ENCODE results near the gene UBE3A. TPM values are rescaled to one million over a fixed set of nuclear protein-coding genes. Genes with fewer than 3 reads are reported as not detected.

Gene UBE3A
- total RNA-seq, 1 donor from 2014 or later, result 60.8 TPM

GRCh38 chr15:25474251-25474650 is 35.4 kb upstream of the UBE3A start:
- H3K4me3 ChIP-seq (ENCODE audit: low read depth, low read length), result no peak overlapping the region
- TF ChIP-seq CTCF (conservative IDR thresholded peaks at IDR 0.05; ENCODE audit: low read depth, low read length), result no peak
- DNase-seq (ENCODE audit: low read depth), result no peak

GRCh38 chr15:25470230-25470629 is 31.4 kb upstream of the UBE3A start:
- no peak for DNase-seq (ENCODE audit: low read depth)
- H3K4me3 ChIP-seq (ENCODE audit: low read depth, low read length), result no peak overlapping the region
- TF ChIP-seq CTCF (conservative IDR thresholded peaks at IDR 0.05; ENCODE audit: low read depth, low read length), result no peak

GRCh38 chr15:25469377-25469776 is 30.6 kb upstream of the UBE3A start:
- TF ChIP-seq CTCF (conservative IDR thresholded peaks at IDR 0.05; ENCODE audit: low read depth, low read length), result no peak
- no peak overlapping the region for H3K4me3 ChIP-seq (ENCODE audit: low read depth, low read length)
- no peak for DNase-seq (ENCODE audit: low read depth)

GRCh38 chr15:25468611-25469010 is 29.8 kb upstream of the UBE3A start:
- DNase-seq (ENCODE audit: low read depth), result no peak
- H3K4me3 ChIP-seq (ENCODE audit: low read depth, low read length), result no peak overlapping the region
- TF ChIP-seq CTCF (conservative IDR thresholded peaks at IDR 0.05; ENCODE audit: low read depth, low read length), result no peak

GRCh38 chr15:25465835-25466234 is 27.0 kb upstream of the UBE3A start:
- DNase-seq (ENCODE audit: low read depth), result no peak
- H3K4me3 ChIP-seq (ENCODE audit: low read depth, low read length), result no peak overlapping the region
- no peak for TF ChIP-seq CTCF (conservative IDR thresholded peaks at IDR 0.05; ENCODE audit: low read depth, low read length)

- no peak for DNase-seq (ENCODE audit: low read depth)
- no peak for TF ChIP-seq CTCF (conservative IDR thresholded peaks at IDR 0.05; ENCODE audit: low read depth, low read length)
- H3K4me3 ChIP-seq (ENCODE audit: low read depth, low read length), result no peak overlapping the region
Observed at GRCh38 chr15:25464784-25465183, 26.0 kb upstream of the UBE3A start.

GRCh38 chr15:25464383-25464782 is 25.6 kb upstream of the UBE3A start:
- no peak for DNase-seq (ENCODE audit: low read depth)
- H3K4me3 ChIP-seq (ENCODE audit: low read depth, low read length), result no peak overlapping the region
- no peak for TF ChIP-seq CTCF (conservative IDR thresholded peaks at IDR 0.05; ENCODE audit: low read depth, low read length)
